Calu3 (cell line): ENCODE measurements around the gene CUBN. TPM values are rescaled to one million over a fixed set of nuclear protein-coding genes. Genes with fewer than 3 reads are reported as not detected.

Source experiments
- BruUV-seq: library from RNA; stranded (reverse); fragments of 400-500 nt; replicated peaks from 2 replicates; lab custom pipeline; 2021; lab: Mats Ljungman, UMichigan
- CTCF ChIA-PET: fragments of 300-600 bp; sonication (Branson Sonifier 250); formaldehyde crosslinking; loops from one replicate; lab custom pipeline; 2022; ENCODE audit warnings: antibody characterized with exemption; lab: Charles Lee
- DNase-seq: peaks from one replicate; pipeline ENCODE4 v3.0.0; 2022
- H3K27ac Mint-ChIP-seq: one replicate; pipeline ENCODE4 v1.8.0; 2022; ENCODE audit warnings: mixed read lengths; ENCODE audit not compliant: unreplicated experiment
- H3K27me3 Mint-ChIP-seq: one replicate; pipeline ENCODE4 v1.8.0; 2022; ENCODE audit warnings: mixed read lengths; ENCODE audit not compliant: unreplicated experiment
- H3K36me3 Mint-ChIP-seq: one replicate; pipeline ENCODE4 v1.8.0; 2022; ENCODE audit warnings: mild to moderate bottlenecking, moderate library complexity, mixed read lengths; ENCODE audit not compliant: insufficient read depth, unreplicated experiment
- H3K4me1 Mint-ChIP-seq: one replicate; pipeline ENCODE4 v1.8.0; 2022; ENCODE audit warnings: mild to moderate bottlenecking, low read depth, mixed read lengths; ENCODE audit not compliant: unreplicated experiment
- H3K4me3 Mint-ChIP-seq: one replicate; pipeline ENCODE4 v1.8.0; 2022; ENCODE audit warnings: mild to moderate bottlenecking, low read depth, moderate library complexity, mixed read lengths; ENCODE audit not compliant: unreplicated experiment
- H3K9me3 Mint-ChIP-seq: one replicate; pipeline ENCODE4 v1.8.0; 2022; ENCODE audit warnings: low read depth, mixed read lengths; ENCODE audit not compliant: unreplicated experiment
- intact Hi-C: fragments of 100-400 bp; cut with micrococcal nuclease; formaldehyde crosslinking; loops from one replicate; pipeline ENCODE4 v1.10.0; 2022; ENCODE audit not compliant: unreplicated experiment
- total RNA-seq: library from RNA; stranded (reverse); gene quantifications from 2 replicates; pipeline ENCODE4 v1.2.3, GENCODE V29; 2022
- TF ChIP-seq, protein P1 (sequence below): fragments of 200-600 bp; IDR thresholded peaks from one replicate; pipeline ENCODE4 v1.8.0; 2022; ENCODE audit warnings: antibody characterized with exemption; ENCODE audit not compliant: unreplicated experiment

The CUBN gene
- total RNA-seq, 1 experiment from 2014 or later: 0.92 TPM

DNA sequence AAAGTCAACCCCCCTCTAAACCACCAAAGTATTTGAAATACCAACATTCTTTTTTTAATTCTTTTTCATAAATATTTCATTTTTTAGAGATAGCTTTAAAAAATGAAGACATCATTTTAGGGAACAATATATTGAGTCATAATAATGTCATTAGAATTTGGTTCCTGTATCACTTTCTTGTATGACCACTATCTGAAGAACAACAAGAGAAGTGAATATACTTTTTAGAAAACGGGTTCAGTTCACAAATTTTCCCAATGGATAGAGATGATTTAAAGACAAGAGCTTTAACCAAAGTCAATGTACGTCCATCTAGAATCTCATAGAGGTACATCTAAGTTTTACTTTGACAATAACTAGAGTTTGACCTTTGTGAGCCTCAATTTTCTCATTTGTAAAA, 48.2 kb downstream of the CUBN start:
- no peak for DNase-seq
- Mint-ChIP-seq H3K4me1 (peaks cover 1% of the 10 kb centered on the region), H3K9me3 (no peaks in the 10 kb centered on the region), H3K36me3 (no peaks in the 10 kb centered on the region), H3K4me3 (no peak overlapping the region), H3K27ac (no peak overlapping the region), H3K27me3 (no peaks in the 10 kb centered on the region)
- TF ChIP-seq, protein P1, sequence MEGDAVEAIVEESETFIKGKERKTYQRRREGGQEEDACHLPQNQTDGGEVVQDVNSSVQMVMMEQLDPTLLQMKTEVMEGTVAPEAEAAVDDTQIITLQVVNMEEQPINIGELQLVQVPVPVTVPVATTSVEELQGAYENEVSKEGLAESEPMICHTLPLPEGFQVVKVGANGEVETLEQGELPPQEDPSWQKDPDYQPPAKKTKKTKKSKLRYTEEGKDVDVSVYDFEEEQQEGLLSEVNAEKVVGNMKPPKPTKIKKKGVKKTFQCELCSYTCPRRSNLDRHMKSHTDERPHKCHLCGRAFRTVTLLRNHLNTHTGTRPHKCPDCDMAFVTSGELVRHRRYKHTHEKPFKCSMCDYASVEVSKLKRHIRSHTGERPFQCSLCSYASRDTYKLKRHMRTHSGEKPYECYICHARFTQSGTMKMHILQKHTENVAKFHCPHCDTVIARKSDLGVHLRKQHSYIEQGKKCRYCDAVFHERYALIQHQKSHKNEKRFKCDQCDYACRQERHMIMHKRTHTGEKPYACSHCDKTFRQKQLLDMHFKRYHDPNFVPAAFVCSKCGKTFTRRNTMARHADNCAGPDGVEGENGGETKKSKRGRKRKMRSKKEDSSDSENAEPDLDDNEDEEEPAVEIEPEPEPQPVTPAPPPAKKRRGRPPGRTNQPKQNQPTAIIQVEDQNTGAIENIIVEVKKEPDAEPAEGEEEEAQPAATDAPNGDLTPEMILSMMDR: no peak
- CTCF ChIA-PET: no interaction called here
- intact Hi-C loops: no loop called here
- no TSS peak for BruUV-seq

DNA sequence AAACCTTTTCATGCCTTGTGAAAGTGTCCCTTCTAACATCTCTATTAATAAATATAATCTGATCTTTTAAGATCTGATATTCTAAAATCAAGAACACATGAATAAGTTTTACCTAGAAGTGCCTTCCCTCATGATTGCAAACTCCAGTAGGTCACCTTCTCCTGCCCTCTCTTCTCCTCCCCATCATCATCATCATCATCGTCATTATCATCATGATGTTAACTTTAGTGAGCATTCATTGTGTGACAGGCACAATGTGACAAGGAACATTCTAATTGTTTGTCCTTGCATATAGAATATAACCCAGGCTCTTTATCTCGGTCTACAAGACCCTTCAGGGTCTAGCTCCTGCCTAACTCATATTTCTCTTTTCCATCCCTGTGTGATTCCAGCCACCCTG, 51.7 kb downstream of the CUBN start:
- H3K27me3 Mint-ChIP-seq: no peaks in the 10 kb centered on the region
- TF ChIP-seq, protein P1: no peak
- DNase-seq: no peak
- no TSS peak for BruUV-seq
- H3K36me3 Mint-ChIP-seq: no peaks in the 10 kb centered on the region
- no peaks in the 10 kb centered on the region for H3K9me3 Mint-ChIP-seq
- CTCF ChIA-PET: interaction anchor here (0.6 kb wide), 1 partner anchor 70 kb away, joined by 5 read pairs; no protein-coding TSS in a partner anchor
- intact Hi-C loops: loop anchor here (5.0 kb wide), 1 partner anchor 186 kb away; no protein-coding TSS in a partner anchor
- no peak overlapping the region for H3K4me3 Mint-ChIP-seq
- no peak overlapping the region for H3K27ac Mint-ChIP-seq
- peaks cover 8% of the 10 kb centered on the region for H3K4me1 Mint-ChIP-seq

DNA sequence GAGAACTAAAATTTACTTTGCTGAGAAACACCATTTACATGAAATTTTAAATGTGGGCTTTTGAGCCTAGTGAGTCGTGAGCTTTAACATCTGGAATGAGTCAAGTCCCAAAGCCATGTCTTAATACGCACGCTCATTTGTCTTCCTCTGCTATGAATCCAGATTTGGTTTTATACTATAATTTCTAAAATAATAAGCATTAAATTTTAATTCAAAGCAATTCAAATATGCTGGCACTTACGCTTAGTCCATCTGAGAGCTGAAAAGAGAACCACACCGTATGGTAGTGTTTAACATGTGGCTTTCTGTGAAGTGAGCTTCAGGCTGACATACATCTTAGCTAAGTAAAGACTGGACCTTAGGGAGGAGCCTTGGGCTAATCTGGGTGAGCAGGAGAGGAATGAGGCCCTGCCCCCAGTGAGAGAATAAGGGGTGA, 52.2 kb downstream of the CUBN start:
- H3K9me3 Mint-ChIP-seq: no peaks in the 10 kb centered on the region
- no peak overlapping the region for H3K27ac Mint-ChIP-seq
- no peak overlapping the region for H3K4me3 Mint-ChIP-seq

DNA sequence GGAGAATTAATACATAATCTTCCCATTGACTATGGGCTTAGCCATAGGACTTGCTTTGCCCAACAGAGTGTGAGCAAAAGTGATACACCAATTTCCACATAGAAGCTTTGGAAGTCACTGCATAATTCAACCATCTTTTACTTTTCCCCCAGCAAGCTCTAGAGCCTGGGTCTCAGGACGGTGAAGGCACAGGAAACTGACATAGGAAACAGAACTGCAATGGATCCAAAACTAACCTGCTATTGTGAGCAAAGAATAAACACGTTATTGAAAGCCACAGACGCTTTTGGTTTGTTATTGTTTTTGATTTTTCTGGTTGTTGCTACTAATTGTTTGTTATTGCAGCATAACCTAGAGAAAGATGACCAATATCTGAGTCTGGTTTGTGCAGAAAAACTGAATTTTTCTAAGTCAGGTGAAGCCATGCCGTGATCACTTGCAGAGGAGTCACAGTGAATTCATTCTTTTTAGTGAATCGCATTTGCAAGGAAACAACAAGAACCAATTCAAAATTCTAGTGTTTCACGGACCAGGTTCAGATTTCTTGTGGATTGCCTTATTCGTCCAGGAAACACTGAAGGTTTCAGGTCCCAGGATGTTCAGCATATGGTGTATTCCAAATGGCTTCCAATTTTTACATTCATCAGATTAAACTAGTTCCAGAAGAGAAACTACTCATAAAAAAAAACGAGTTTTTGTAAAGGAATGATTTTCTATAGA, 52.8 kb downstream of the CUBN start:
- intact Hi-C loops: loop anchor here (5.0 kb wide), 1 partner anchor 184 kb away; no protein-coding TSS in a partner anchor
- Mint-ChIP-seq H3K9me3 (no peaks in the 10 kb centered on the region), H3K27ac (peak overlapping the region; percentile 81), H3K27me3 (no peaks in the 10 kb centered on the region), H3K4me1 (peaks cover 8% of the 10 kb centered on the region), H3K4me3 (no peak overlapping the region), H3K36me3 (no peaks in the 10 kb centered on the region)
- TF ChIP-seq, protein P1: no peak
- DNase-seq: no peak
- CTCF ChIA-PET: interaction anchor here (1.2 kb wide), 1 partner anchor 62 kb away, joined by 3 read pairs; no protein-coding TSS in a partner anchor
- no TSS peak for BruUV-seq

More for the DNA sequence above, 52.2 kb downstream of the CUBN start:
- BruUV-seq: no TSS peak
- no peak for DNase-seq
- CTCF ChIA-PET: no interaction called here
- intact Hi-C loops: loop anchor here (5.0 kb wide), 1 partner anchor 185 kb away; no protein-coding TSS in a partner anchor
- H3K4me1 Mint-ChIP-seq: peaks cover 8% of the 10 kb centered on the region
- H3K36me3 Mint-ChIP-seq: no peaks in the 10 kb centered on the region
- H3K27me3 Mint-ChIP-seq: no peaks in the 10 kb centered on the region
- TF ChIP-seq, protein P1: no peak
